ENCODE measurements around the gene DEFB114. TPM values are rescaled to one million over a fixed set of nuclear protein-coding genes. Genes with fewer than 3 reads are reported as not detected.

The DEFB114 gene
- total RNA-seq, 1 experiment from 2014 or later = not detected

DNA sequence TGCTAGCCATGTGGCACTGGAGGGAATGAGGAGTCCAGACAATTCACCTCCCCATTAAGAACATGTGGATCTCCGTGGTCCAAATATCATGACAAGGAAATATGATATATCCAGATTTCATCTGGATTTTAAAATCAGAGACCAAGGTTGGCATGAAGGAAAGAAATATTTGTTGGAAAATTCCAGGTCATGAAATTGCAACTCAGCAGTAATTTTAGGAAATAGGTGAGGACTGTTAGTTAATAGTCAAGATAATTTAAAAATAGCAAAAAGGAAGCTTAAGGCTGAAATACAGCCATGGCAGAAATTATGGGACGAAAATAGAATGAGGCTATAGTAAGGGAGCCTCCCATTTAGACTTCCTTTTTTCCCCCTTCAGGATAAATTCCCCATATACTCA lies 26.9 kb downstream of the DEFB114 start:
- DNase-seq (ENCODE audit: low read depth) = no peak

GRCh38 chr6:49935387-49935786 lies 28.6 kb downstream of the DEFB114 start:
- DNase-seq (ENCODE audit: low read depth) = no peak

DNA sequence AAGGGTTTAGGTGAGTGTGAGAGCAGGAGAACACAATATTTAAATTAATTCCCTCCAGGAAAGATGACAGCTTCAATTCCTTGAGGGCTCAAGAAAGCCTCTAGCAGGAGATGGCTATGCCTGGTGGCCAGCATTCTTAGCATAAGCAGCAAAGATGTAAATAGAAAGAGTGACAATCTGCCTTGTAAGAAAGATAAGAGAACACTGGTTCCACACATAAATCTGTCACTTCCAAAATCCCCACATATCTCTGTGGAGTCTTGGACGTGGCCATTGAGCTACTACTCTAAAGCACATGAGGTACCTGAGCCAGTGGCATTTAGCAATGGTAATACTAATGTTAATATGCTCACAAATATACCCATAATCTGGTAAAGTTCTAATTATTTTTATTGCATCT lies 29.2 kb downstream of the DEFB114 start:
- no peak for DNase-seq (ENCODE audit: low read depth)

DNA sequence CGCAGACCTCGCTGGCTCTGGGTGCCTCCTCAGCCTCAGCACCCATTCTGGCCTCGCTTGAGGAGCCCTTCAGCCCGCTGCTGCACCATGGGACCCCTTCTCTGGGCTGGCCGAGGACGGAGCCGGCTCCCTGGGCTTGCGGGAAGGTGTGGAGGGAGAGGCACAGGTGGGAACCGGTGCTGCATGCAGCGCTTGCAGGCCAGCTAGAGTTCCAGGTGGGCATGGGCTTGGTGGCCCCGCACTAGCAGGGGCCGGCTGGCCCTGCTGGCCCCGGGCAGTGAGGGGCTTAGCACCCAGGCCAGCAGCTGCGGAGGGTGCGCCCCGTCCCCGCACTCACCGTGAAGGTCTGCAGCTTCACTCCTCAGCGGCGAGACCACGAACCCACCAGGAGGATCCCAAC lies 30.4 kb downstream of the DEFB114 start:
- no peak for DNase-seq (ENCODE audit: low read depth)

- no peak for DNase-seq (ENCODE audit: low read depth)
Observed at GRCh38 chr6:49929340-49929739, 34.6 kb downstream of the DEFB114 start.

DNA sequence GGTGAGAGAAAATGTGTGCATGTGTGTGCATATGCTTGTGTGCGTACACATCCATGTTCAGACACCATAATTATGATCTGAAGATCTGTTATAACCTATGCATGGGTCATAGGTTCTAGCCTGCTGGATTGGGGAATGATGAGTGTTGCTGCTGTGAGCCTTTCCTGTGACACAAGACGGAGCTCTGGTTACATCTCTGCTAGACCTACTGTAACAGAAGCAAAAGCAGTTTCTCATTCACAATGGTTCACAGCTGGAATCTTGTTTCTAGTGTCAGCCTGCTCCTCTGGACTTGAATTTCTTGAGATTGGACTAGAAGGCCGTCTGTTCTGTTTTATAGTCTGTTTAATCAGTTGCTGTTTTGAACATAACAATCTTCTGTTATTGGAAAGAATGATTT lies 40.1 kb downstream of the DEFB114 start:
- peak; percentile 1 for DNase-seq (ENCODE audit: low read depth)

- DNase-seq (ENCODE audit: low read depth) = no peak
Observed at GRCh38 chr6:49919935-49920644, 43.9 kb downstream of the DEFB114 start.

DNA sequence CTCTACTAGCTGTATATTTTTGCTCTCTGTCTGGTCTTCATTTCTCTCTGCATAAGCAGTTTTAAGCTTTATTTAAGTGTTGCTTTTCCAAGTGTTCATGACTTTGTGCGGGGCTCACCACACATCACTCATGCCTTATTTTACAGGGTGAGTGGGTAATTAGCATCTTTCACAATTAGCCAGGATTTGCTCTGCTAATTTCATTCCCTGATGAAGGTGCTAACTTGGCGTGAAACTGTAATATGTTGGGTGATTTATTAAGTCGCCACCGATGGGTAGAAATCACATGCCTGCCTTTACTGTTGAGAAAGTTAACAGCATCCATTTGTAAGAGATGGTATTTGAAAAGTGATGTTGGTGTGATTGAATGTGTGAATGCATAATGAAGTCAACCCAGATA lies 44.7 kb downstream of the DEFB114 start:
- no peak for DNase-seq (ENCODE audit: low read depth)

- DNase-seq (ENCODE audit: low read depth) = no peak
Observed at GRCh38 chr6:49918787-49919186, 45.2 kb downstream of the DEFB114 start.

DNA sequence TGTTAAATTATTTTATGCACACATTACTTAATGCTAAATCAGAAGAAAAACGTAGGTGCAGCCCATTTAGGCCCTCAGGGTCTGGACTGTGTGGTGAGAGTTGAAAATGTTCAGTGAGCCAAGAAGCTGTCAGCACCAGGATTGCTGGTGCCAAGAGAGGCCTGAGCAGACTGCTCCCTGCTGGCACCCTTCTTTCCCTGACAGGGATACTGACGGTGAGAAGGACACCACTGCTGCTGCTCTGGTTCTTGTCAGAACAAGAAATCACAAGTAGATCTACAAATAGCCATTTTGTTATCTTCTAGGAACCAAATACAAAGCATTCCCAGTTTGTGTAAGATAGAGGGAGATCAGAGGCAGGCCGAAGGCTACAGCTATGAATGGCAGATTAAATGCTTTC lies 48.9 kb downstream of the DEFB114 start:
- peak; percentile 2 for DNase-seq (ENCODE audit: low read depth)

GRCh38 chr6:49913636-49914375 lies 50.2 kb downstream of the DEFB114 start:
- no peak for DNase-seq (ENCODE audit: low read depth)

DNA sequence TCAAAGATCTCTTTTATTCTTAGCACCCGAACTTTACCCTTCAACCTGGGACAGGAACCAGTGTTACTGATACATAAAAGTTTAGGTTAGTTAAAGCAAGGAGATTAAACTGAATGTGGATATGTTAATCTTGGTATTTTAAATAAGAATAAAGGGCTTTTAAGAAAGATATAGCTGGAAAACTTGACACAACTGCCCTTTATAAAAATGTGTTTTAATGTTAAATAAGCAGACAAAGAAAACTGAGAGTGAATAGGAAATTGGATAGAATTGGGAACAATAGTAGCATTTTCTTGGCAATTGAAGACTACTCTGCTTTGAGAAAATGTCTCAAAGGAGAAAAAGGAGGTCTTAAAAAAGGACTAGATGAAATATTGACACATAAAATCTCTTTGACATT lies 51.8 kb downstream of the DEFB114 start:
- DNase-seq (ENCODE audit: low read depth) = no peak

- no peak for DNase-seq (ENCODE audit: low read depth)
Observed at GRCh38 chr6:49911252-49911651, 52.7 kb downstream of the DEFB114 start.

Other genes starting within 250 kb of the DEFB114 start
- not detected in 2 replicates for gene CRISP3, start 219.8 kb downstream of the DEFB114 start, total RNA-seq (2014; rRNA removed; shearing (Covaris generic))
- gene PGK2, start 176.9 kb downstream of the DEFB114 start, total RNA-seq (2014; rRNA removed; shearing (Covaris generic)) = not detected in 2 replicates
- not detected in 2 replicates for gene CRISP1, start 97.6 kb downstream of the DEFB114 start, total RNA-seq (2014; rRNA removed; shearing (Covaris generic))
- gene DEFB113, start 5.5 kb upstream of the DEFB114 start, total RNA-seq (2014; rRNA removed; shearing (Covaris generic)) = not detected in 2 replicates
- gene DEFB110, start 57.8 kb upstream of the DEFB114 start, total RNA-seq (2014; rRNA removed; shearing (Covaris generic)) = not detected in 2 replicates
- gene DEFB112, start 85.8 kb upstream of the DEFB114 start, total RNA-seq (2014; rRNA removed; shearing (Covaris generic)) = not detected in 2 replicates